Inflammatory macrophage treated with lipopolysaccharide for 1 hour (primary cell): ENCODE results near the gene INVS.
"Not testable (repeated sequence)": the region's sequence is repeated elsewhere in the genome, so short reads cannot be mapped to it uniquely, and the experiment has no call there.

Experiments used
- DNase-seq, 2 donors: peaks; one replicate each; pipeline ENCODE4 v3.0.0-alpha.2; 2020 to 2022

INVS gene

DNA sequence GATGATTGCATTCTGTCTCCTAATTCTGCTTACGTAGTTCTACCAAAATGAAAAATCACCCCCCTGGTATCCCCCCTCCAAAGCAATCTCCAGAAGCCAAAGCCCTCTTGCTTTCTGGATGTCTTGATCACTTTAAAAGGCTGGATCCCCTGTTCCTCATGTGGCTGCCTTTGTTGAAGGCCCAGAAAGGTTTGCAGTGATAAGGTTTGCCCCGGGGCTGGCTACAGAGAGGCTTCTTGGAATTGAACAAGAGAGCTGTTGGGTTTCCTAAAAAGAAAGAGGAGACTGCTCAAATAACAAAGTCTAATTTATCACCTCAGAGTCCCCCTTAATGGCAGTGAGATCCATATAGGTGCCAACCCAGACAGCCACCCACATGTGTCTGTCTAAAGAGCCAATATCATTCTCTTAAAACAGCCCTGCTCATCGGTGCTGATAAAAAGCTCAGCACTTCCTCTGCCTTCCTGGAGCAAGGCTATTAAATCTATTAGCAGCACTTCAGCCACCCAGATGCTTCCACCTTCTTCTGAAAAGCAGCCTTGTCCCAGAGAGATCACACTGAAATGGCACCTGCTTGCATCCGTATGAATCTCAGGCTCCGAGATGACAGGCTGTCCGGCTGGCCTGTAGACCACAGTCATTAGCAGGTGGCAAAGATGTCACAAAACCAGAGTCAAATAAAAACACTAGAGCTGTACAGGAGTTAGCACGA is 182.8 kb downstream of the INVS start:
- DNase-seq = no peak

DNA sequence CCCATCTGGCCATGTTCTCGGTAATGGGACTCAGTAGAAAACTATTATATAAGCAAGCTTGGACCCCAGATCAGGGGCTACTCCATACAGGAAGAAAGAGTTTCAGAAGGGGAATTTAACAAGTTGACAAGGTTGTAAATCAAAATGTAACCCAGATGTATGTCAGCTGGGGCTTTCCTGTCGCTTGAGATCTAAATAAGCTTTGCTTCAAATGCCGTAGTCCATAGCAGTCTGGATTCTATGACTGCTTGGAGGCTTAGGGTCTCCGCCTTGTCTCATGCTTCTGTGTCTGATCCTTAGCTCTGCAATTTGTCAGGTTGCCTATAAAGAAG is 183.3 kb downstream of the INVS start:
- DNase-seq = no peak

DNA sequence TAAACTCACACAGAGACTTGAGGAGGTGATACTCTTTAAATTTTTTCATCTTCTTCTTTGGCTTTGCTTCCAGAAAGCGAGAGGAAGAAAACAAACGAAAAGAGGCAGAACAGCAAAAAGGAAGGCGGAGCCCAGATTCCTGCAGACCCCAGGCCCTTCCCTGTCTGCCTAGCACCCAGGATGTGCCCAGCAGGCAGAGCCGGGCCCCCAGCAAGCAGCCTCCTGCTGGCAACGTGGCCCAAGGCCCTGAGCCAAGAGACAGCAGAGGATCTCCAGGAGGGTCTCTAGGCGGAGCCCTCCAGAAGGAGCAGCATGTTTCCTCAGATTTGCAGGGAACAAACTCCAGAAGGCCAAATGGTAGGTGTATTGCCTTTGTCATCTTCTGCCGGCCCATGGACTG is 185.2 kb downstream of the INVS start:
- no peak for DNase-seq

DNA sequence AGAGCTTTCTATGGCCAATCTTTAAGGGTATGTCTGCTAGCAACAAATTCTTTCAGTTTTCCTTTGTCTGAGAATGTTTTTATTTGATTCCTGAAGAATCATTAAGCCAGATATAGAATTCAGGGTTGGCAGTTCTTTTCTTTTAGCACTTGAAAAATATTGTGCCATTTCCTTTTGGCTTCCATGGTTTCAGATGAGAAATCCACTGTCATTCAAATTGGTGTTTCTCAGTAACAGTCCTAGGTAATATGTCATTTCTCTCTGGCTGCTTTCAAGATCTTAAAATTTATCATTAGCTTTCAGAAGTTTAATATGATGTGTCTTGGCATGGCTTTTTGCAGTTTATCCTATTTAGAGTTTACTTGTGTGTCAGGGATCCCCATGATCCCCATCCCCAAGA is 186.0 kb downstream of the INVS start:
- DNase-seq = no peak

DNA sequence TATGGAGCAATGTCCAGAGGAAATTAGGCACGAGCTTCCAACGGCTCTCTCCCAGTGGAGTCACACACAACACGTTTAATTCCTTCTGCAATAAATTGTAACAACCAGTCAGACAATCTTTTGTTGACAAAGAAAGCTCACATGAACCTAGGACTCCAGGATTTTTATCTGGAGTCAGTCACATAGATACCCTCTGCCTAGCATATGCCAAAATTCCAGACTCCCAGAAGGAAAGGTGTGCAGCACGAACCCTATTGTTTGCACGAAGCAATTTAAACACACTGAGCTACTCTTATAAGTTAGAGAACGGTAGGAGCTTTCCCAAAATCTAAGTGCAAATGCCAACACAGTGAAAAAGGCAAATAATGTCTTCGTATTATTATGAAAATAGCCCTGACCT is 186.6 kb downstream of the INVS start:
- DNase-seq = no peak

DNA sequence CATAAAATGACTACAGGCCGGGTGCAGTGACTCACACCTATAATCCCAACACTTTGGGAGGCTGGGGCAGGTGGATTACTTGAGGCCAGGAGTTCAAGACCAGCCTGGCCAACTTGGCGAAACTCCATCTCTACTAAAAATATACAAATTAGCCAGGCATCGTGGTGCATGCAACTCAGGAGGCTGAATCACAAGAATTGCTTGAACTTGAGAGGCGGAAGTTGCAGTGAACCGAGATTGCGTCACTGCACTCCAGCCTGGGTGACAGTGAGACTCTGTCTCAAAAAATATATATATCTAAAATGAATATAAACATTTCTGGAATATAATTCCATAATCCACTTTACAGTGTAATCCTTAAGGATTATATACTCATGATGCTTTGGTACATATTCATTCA is 187.2 kb downstream of the INVS start:
- peak; percentile 6 to 10 for DNase-seq

DNA sequence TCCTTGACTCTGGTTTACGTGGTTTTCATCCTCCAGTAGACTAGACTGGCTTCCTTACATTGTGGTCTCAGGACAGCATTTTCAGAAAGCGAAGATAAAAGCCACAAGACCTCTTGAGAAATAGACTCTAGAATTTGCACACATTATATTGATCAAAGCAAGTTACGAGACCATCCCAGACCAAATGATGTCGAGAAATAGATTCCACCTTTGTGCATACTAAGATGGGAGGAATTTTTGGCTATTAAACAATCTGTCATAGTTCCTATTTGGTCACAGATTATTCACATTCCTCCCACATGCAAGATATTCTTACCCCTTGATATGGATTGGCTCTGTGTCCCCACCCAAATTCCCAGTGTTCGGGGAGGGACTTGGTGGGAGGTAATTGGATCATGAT is 188.1 kb downstream of the INVS start:
- no peak for DNase-seq

DNA sequence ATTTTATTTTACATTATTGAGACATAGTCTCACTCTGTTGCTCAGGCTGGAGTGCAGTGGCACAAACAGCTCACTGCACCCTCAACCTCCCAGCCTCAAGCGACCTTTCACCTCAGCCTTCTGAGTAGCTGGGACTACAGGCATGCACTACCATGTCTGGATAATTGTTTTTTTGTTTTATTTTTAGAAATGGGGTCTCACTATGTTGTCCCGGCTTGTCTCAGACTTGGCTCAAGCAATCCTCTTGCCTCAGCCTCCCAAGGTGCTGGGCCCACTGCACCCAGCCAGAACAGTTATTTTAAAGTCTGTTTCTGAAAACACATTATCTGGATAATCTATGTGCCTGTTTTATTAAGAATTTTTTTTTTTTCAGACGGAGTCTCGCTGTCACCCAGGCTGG is 191.7 kb downstream of the INVS start:
- DNase-seq = no peak

DNA sequence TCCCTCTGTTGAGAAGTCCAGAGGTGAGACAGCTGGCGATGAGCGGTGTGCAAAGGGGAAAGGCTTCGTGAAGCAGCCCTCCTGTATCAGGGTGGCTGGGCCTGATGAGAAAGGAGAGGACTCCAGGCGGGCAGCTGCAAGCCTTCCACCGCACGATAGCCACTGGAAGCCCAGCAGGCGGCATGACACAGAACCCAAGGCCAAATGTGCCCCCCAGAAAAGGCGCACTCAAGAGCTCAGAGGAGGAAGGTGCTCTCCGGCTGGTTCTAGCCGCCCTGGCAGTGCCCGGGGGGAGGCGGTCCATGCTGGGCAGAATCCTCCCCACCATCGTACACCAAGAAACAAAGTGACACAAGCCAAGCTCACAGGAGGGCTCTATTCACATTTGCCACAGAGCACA is 193.4 kb downstream of the INVS start:
- no peak for DNase-seq

DNA sequence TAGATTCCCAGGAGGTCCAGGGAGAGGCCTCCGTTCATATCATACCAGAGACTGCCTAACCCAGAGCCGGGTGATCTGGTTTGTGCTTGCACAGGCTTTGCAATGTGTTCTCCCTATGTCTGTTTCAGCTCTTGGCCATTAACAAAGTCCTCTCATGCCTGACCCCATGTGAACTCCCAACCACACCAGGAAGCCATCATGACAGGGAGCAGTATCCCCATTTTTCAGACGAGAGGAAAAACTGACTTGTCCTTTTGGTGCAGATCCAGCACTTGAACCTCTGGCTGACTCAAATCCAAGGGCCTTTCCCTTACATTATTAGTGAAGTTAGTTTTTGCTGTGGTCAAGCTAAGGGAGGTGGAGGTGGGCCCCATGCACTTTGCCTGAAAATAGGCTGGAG is 195.3 kb downstream of the INVS start:
- no peak for DNase-seq

DNA sequence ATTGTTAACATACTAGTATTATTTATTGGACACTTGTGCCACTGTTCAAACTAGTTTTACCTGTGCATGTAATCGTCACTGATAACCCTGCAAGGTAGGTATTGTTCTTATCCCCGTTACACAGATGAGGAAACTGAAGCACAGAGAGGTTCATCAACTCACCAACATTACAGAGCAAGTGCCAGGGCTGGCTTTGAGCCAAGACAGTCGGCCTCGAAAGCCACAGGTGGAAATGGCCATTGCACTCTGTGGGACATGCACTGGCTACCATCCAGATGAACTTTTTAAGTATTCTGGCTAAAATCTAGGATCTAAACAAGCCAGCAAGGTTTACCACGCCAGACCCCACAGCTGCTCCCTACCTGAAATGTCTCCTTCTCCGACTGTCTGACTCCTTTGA is 195.8 kb downstream of the INVS start:
- no peak for DNase-seq

DNA sequence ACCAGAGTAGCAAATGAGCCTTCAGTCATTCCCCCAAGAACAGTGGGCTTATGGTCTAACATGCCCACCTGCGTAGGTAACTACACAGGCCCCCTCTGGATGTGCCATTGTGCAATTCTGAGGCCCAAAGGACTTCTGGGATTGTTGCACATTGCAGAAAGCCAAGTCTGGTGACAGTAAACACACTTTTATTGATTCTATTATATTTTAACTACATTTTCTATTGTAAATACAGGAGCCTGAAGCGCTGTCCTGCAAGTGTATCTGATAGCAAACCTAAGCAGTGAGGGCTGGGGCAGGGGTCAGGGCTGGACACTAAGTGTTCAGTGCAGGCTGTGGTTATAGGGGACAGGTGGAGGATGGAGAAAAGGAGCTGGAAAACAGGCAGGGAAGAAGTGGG is 196.2 kb downstream of the INVS start:
- DNase-seq = no peak

DNA sequence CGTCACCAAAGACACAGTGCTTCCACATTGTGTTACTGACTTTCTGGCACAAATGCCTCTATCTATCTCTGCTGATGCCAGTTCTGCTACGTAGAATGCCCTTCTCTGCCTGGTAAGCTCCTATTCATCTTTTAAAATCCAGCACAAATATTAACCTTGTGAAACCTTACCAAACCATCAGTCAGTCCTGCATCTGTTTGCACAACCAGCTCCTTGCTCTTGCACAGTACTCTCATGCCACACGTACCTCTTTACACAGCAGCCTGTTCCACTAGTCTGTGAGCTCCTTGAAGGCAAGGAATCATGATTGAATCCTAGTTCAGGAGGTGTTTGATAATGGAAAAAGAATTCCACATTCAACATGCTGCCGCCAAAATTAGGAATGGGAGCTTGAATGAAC is 197.4 kb downstream of the INVS start:
- DNase-seq = no peak

DNA sequence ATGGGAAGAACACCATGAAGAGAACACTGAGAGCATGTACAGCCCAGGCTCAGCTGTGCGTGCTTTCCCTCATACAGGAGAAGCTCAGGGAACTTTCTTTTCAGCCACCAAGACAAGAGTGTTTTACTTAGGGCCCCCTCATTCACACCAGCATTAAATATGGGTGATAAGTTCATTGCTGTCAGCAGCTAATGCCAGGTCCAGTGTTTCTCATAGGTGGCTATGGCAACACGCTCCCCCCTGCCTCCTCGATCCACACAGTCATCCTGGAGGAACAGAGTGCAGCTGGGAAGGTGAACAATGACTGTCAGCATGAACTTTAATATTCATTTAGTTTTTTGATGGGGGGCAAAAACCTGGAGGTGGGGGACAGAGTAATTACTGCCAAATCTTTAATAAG is 199.3 kb downstream of the INVS start:
- no peak for DNase-seq

DNA sequence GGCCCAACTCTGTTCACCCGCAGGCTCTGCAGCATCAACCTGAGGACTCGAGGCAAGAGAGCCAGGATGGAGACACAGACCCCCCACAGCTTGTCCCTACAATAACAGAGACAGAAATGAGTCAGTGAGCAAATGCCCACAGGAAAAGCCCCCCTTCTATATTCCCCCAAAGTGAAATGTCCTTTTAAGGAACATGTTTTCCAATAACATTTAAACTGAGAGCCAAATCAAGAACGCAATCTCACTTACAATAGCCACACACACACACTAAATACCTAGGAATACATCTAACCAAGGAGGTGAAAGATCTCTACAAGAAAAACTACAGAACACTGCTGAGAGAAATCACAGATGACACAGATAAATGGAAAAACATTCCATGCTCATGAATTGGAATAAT is 204.7 kb downstream of the INVS start:
- no peak for DNase-seq

DNA sequence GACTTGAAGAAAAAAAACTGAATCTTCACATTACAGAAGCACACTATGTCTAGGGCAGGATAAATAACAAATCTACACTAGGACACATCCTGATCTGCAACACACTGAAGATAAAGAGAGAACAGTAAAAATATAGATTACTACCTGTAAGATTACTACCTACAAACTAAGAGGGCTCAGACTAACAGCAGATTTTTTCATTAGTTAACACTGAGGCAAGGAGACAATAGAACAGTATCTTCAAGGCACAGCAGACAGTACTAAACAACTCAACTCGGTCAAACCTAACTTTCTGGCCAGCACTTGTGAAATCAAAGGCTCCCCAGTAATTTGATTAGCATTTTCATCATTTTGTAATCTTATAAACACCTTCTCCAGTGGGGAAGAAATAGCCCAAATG is 207.2 kb downstream of the INVS start:
- no peak for DNase-seq

DNA sequence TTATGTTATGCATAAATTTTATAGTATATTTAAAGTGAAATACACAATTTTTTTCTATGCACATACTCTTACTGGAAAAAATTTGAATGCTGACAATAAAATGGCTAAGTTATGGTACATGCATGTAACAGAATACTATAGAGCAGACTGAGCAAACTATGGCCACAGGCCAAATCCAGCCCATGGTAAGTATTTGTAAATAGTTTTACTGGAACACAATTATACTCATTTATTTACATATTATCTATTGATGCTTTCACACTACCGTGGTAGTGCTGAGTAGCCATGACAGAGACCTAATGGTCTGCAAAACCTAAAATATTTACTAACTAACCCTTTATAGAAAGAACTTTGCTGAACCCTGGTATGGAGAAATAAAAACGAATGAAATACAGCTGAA is 208.0 kb downstream of the INVS start:
- no peak for DNase-seq

DNA sequence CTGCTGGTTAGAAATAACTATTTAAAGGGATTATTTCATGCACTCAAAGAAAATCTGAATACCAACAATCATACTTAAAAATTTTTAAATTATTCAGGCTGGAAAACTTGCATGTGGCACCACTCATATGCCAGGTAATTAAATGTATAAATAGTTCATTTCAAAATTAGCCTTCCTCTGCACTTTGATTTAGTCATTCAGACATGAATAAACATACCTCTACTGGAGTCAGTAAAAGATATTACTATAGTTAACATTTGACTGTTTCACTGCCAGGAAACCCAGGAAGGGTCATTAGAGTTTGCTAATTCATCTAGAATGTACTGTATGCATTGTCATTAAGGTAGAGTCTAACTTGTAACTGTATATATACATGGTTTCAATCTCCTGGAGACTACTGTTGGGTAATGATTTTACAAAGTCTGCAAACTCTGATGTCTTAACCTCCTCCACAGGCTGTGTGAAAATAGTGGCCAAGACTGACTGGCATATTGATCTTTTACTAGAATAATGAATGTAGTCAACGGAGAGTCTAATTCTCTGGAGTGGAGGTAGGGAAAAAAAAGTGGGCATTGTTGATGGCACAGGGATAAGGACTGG is 210.0 kb downstream of the INVS start:
- no peak for DNase-seq

DNA sequence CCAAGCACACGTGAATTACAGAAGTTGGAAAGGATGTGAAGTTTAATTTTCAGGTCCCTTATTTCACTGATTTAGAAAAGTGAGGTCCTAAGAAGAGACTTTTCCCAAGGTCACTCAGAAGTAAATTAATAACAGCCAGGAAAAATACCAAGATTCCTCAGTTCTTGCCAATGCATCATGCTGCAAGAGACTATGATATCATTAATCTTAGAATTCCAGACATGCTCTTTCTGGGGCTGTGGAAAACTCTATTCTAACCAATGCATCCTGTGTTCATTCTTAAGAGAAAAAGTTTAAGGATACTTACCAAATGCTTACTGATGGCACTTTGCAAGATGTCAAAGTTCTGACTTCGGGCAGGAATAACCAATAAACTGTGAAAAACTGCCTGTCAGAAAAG is 210.9 kb downstream of the INVS start:
- no peak for DNase-seq

DNA sequence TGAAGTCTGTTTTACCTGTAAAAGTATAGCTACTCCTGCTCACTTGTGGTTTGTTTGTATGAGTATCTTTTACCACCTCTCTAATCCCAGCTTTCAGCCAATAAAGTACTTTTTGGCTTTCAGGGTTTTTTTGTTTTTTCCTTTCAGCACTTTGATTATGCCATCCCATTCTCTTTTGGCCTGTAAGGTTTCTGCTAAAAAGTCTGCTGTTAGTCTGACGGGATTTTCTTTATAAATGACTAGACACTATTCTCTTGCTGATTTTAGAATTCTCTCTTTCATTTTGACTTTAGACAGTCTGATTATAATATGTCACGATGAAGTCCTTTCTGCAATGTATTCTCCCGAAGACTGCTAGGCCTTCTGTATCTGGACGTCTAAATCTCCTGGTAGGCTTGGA is 216.5 kb downstream of the INVS start:
- DNase-seq = no peak

DNA sequence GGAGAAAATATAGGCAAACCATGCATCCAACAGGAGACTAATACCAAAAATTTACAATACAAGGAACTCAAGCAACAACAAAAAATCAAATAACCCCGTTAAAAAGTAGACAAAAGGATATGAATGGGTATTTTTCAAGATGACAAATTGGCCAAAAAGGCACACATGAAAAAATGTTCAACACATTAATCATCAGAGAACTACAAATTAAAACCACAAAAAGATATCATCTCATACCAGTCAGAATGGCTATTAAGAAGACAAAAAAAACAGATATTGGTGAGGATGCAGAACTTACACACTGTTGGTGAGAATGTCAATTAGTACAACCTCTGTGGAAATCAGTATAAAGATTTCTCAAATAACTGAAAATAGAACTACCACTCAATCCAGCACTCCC is 218.7 kb downstream of the INVS start:
- no peak for DNase-seq

DNA sequence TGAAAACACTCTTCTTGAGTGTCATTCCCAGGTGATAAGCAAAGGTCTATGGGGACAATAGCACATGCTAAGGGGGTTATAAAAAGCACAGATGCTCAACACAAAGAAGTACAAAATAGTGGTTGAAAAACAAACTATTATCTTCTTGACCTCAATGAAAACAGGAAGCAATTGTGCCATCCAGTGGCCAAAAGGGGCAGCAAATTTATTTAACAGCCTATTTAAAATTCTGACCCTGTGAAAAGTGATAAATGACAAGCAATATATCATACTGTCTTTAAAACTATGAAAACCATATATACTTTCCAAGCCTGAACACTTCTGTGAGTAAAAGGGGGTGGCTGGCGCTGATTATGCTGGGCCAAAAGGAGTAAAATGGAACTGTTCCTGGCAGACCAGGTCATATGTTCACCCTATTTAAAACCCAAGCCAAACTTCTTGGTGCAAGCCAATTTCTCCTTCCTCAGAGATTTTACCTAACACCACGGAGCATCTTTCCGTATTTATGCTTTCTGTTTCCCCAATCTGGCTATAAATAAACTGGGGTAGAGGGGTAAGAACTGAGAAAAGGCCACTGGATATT is 224.0 kb downstream of the INVS start:
- peak; percentile 14 to 64 for DNase-seq

DNA sequence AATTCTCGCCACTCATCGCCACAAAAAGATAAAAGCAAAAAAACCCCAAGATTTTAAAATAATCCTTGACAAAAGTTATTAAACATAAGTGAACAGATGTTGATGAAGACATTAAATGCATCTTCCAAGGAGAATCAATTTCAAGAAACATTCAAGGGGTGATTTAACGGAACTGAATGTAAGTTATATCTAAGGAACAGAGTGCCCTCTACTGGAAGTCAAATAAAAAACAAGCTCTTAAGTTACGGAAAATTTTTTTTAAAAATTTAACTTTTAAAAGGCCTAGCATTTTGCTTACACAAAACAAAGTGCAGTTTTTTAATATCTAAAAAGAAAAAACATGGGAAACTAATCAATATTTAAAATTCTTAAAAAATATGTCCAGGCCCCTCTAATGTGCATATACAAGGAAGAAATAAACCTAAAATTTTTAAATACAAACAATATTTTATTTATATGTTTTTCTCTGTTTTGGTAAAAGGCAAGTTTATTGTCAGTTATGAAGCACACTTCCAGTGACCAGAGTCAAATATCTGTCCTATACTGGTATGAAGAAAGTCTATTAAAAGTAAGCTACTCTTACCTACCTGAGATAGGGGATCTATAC is 225.7 kb downstream of the INVS start:
- DNase-seq = peak; percentile 35 to 42

DNA sequence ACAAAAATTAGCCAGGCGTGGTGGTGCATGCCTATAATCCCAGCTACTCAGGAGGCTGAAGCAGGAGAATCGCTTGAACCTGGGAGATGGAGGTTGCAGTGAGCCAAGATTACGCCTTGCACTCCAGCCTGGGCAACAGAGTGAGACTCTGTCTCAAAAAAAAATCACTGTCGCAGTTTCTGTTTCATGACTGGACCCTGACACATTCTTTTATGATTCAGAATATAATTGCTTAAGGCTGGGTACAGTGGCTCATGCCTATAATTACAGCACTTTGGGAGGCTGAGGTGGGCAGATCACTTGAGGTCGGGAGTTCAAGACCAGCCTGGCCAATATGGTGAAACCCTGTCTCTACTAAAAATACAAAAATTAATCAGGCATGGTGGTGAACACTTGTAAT is 239.7 kb downstream of the INVS start:
- DNase-seq = not testable (repeated sequence)

DNA sequence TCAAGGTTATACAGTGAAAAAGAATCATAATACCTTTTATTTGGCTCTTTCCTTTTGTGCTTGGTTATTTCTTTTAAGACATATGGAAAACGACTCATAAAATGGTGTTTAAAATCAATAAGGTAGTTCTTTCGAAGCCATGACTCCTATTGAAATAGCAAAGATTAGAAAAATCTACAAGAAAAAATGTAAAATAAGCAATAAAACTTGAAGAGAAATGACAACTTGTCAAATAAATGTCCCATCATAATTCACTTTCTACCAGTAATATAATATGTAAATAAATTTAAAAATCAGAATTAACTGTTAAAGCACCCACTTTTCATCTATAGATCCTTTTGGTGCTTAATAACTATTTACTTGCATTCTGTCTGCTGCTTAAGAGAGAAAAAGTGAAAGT is 241.2 kb downstream of the INVS start:
- no peak for DNase-seq
